ENCODE results near the gene POMT2. TPM values are rescaled to one million over a fixed set of nuclear protein-coding genes. Genes with fewer than 3 reads are reported as not detected.

The POMT2 gene
- total and polyA plus RNA-seq, 8 donors = 11.9 to 29.5 (median 15.4) TPM

DNA sequence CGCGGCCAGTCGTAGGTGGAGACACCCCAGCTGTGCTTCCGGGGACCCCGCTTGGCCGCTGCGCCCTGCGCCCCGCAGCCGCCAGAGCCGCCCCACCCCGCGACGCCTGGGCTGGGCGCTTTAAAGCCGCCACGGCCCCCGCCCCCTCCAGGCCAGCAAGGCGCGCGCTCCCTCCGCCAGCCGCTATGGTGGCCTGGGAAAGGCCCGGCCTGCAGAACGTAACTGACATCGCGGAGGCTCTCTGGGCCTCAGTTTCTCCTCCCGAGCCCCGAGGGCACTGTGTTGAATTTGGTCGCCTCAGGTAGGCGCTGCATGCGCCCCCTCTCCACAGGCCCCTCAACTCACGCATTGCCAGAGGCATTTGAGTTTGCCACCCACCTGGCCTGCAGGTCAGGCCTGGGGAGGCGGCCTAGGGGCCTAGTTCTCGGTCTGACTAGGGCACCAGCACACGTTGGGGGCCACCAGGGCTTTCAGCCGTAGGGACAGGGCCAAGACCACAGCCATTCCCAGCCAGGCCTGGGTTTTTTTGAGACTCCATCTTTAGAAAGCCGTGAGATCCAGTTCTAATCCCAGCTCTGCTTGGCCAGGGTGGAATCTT, 49.5 kb downstream of the POMT2 start, which contains the start of gene NGB:
Gene NGB (minus strand): TSS at position 94 of the 598 bp plus-strand sequence. CDS start 269 bp downstream, outside the sequence.
- H3K4me1 ChIP-seq = peaks cover 0 to 8% (median 0%) of the 10 kb centered on the region in 3 donors
- H3K27me3 ChIP-seq = peaks cover 0 to 3% (median 0%) of the 10 kb centered on the region in 4 donors
- H3K9me3 ChIP-seq = no peaks in the 10 kb centered on the region
- TF ChIP-seq CTCF (IDR thresholded peaks at IDR 0.05) = no peak
- peak within 1 kb of the TSS in 2 of 4 donors; percentile 18 to 37 for H3K4me3 ChIP-seq
- no peaks in the 10 kb centered on the region for H3K36me3 ChIP-seq
- WGBS, 2 donors = 17 to 19% methylated on average over 35 to 38 of the region's 38 CpGs
- intact Hi-C loops (cut with DNase I) = no loop called here
- no peak for FAIRE-seq
- DNase-seq = peak in 1 of 6 donors; percentile 52
- peak in 1 of 4 donors; percentile 33 for ATAC-seq
- no peak within 1 kb of the TSS for H3K27ac ChIP-seq

GRCh38 chr14:77270361-77271112, 50.1 kb downstream of the POMT2 start:
- Histone ChIP-seq H3K27ac (no peak overlapping the region), H3K4me3 (peak overlapping the region in 2 of 4 donors; percentile 18 to 37), H3K27me3 (peaks cover 0 to 3% (median 0%) of the 10 kb centered on the region in 4 donors), H3K36me3 (no peaks in the 10 kb centered on the region), H3K4me1 (peaks cover 0 to 8% (median 0%) of the 10 kb centered on the region in 3 donors), H3K9me3 (no peaks in the 10 kb centered on the region)
- FAIRE-seq (no peak), DNase-seq (peak in 1 of 6 donors; percentile 62), ATAC-seq (peak in 3 of 4 donors; percentile 34 to 41 (median 35))
- WGBS, 2 donors = 2 to 3% methylated on average over 57 to 84 of the region's 84 CpGs
- intact Hi-C loops (cut with DNase I) = no loop called here
- no peak for TF ChIP-seq CTCF (IDR thresholded peaks at IDR 0.05)

GRCh38 chr14:77268989-77269600, 51.6 kb downstream of the POMT2 start:
- no peak for FAIRE-seq
- intact Hi-C loops (cut with DNase I) = no loop called here
- H3K9me3 ChIP-seq = no peaks in the 10 kb centered on the region
- WGBS, 2 donors = 15 to 21% methylated on average over 8 of the region's 8 CpGs
- no peak overlapping the region for H3K4me3 ChIP-seq
- peaks cover 0 to 3% (median 0%) of the 10 kb centered on the region in 4 donors for H3K27me3 ChIP-seq
- H3K4me1 ChIP-seq = peaks cover 0 to 8% (median 0%) of the 10 kb centered on the region in 3 donors
- peak; percentile 43 to 78 (median 56) for ATAC-seq
- H3K27ac ChIP-seq = no peak overlapping the region
- H3K36me3 ChIP-seq = no peaks in the 10 kb centered on the region
- TF ChIP-seq CTCF (IDR thresholded peaks at IDR 0.05) = no peak
- DNase-seq = peak in 4 of 6 donors; percentile 22 to 69 (median 57)

- Histone ChIP-seq H3K27ac (no peak overlapping the region), H3K36me3 (no peaks in the 10 kb centered on the region), H3K4me3 (no peak overlapping the region), H3K4me1 (peaks cover 0 to 8% (median 0%) of the 10 kb centered on the region in 3 donors), H3K27me3 (peaks cover 0 to 3% (median 0%) of the 10 kb centered on the region in 4 donors), H3K9me3 (no peaks in the 10 kb centered on the region)
- 62 to 69% methylated on average over 5 of the region's 5 CpGs for WGBS, 2 donors
- DNase-seq = peak in 1 of 6 donors; percentile 11
- no peak for FAIRE-seq
- ATAC-seq = no peak
- intact Hi-C loops (cut with DNase I) = no loop called here
- TF ChIP-seq CTCF (IDR thresholded peaks at IDR 0.05) = no peak
Observed at GRCh38 chr14:77267937-77268699, 52.6 kb downstream of the POMT2 start.
